A549 (cell line): ENCODE results near the gene UGT1A10. TPM values are rescaled to one million over a fixed set of nuclear protein-coding genes. Genes with fewer than 3 reads are reported as not detected.
A peak's percentile ranks its signal among the peaks of the same experiment; 100 is the strongest.

ENCODE experiments used
- ATAC-seq, 2 experiments: fragments of 200-7000 bp in 1 of 2; fragments of >200 bp in 1 of 2; cut with Nextera tagmentation in 1 of 2; cut with Tn5 transposase in 1 of 2; 3 replicates each; pipeline versions ENCODE4 v1.8.0 to v1.9.1; 2018 to 2020; ENCODE audit warnings: mild to moderate bottlenecking in 1 of 2, moderate library complexity in 1 of 2
- CTCF ChIA-PET: fragments of 300-600 bp; sonication (Branson Sonifier 250); formaldehyde crosslinking; extraction: SDS; loops from one replicate; lab custom pipeline; 2021; ENCODE audit warnings: antibody characterized with exemption, inconsistent platforms; lab: Yijun Ruan, JAX
- POLR2A ChIA-PET: fragments of 350-600 bp; formaldehyde crosslinking; extraction: SDS; loops from one replicate; lab custom pipeline; 2021; ENCODE audit warnings: antibody characterized with exemption, inconsistent platforms; lab: Yijun Ruan, JAX
- DNase-seq, 2 experiments: peaks; one replicate each; pipeline versions ENCODE4 v3.0.0 to v3.0.0-alpha.2; 2011 to 2016; ENCODE audit warnings: low read depth in 1 of 2, low spot score in 1 of 2
- FAIRE-seq: peaks from 2 replicates; lab custom pipeline; 2011; peaks lifted over from hg19 to GRCh38; lab: Jason Lieb, UNC
- H3K27ac ChIP-seq, 2 experiments: fragments of >200 bp; sonication (Bioruptor Twin); formaldehyde crosslinking; 3 replicates each; pipeline ENCODE4 v1.5.1; 2016 to 2017
- H3K4me1 ChIP-seq: fragments of >200 bp; sonication (Bioruptor Twin); formaldehyde crosslinking; 3 replicates; pipeline ENCODE4 v1.6.1; 2016
- H3K4me2 ChIP-seq: fragments of >200 bp; sonication (Bioruptor Twin); formaldehyde crosslinking; 3 replicates; pipeline ENCODE4 v1.6.1; 2016
- H3K4me3 ChIP-seq: fragments of >200 bp; sonication (Bioruptor Twin); formaldehyde crosslinking; 3 replicates; pipeline ENCODE4 v1.5.1; 2016
- H3K9me3 ChIP-seq: fragments of >200 bp; sonication (Bioruptor Twin); formaldehyde crosslinking; 3 replicates; pipeline ENCODE4 v1.6.1; 2016
- ATOH8 ChIP-seq: fragments of 250-450 bp; sonication (Bioruptor Pico); IDR thresholded peaks from 2 replicates; pipeline ENCODE4 v1.5.0; 2020; ENCODE audit warnings: low read depth, mild to moderate bottlenecking, moderate library complexity
- CBX8 ChIP-seq: fragments of 200-600 bp; sonication (generic); IDR thresholded peaks from 2 replicates; pipeline ENCODE4 v1.6.1; 2016
- CEBPB ChIP-seq, 2 experiments: fragments of >200 bp in 1 of 2; sonication (Bioruptor Twin) in 1 of 2; formaldehyde crosslinking in 1 of 2; IDR thresholded peaks; 2 replicates each; pipeline ENCODE4 v1.6.1; 2012 to 2016
- CHD2 ChIP-seq: fragments of 150-350 bp; IDR thresholded peaks from 2 replicates; pipeline ENCODE4 v1.6.1; 2014; ENCODE audit warnings: low read length; ENCODE audit not compliant: partially characterized antibody
- E2F6 ChIP-seq: IDR thresholded peaks from 2 replicates; pipeline ENCODE4 v1.6.1; 2012; ENCODE audit warnings: low read depth, borderline replicate concordance
- EHF ChIP-seq: fragments of 250-450 bp; sonication (Bioruptor Pico); IDR thresholded peaks from 2 replicates; pipeline ENCODE4 v1.5.0; 2020; ENCODE audit warnings: mild to moderate bottlenecking
- ELK1 ChIP-seq: fragments of 150-350 bp; IDR thresholded peaks from 2 replicates; pipeline ENCODE4 v1.6.1; 2014; ENCODE audit warnings: low read depth, mild to moderate bottlenecking, low read length
- FOSB ChIP-seq: fragments of 250-450 bp; sonication (Bioruptor Pico); IDR thresholded peaks from 2 replicates; pipeline ENCODE4 v1.5.0; 2020; ENCODE audit warnings: mild to moderate bottlenecking, moderate library complexity
- FOSL2 ChIP-seq, 2 experiments: fragments of 450-650 bp in 1 of 2; fragments of >200 bp in 1 of 2; sonication (Bioruptor Twin) in 1 of 2; formaldehyde crosslinking; IDR thresholded peaks; 2 replicates each; pipeline versions ENCODE4 v1.5.0 to v1.6.1; 2016 to 2020; ENCODE audit warnings: mild to moderate bottlenecking in 1 of 2, moderate library complexity in 1 of 2
- FOXS1 ChIP-seq: fragments of 250-450 bp; sonication (Bioruptor Pico); IDR thresholded peaks from 2 replicates; pipeline ENCODE4 v1.5.0; 2020; ENCODE audit warnings: mild to moderate bottlenecking, moderate library complexity
- HDAC2 ChIP-seq: fragments of 200-600 bp; sonication (generic); IDR thresholded peaks from 2 replicates; pipeline ENCODE4 v1.6.1; 2016
- HES2 ChIP-seq: fragments of >200 bp; sonication (Bioruptor Twin); formaldehyde crosslinking; IDR thresholded peaks from 2 replicates; pipeline ENCODE4 v1.6.1; 2016
- HOXB5 ChIP-seq: fragments of 250-450 bp; sonication (Bioruptor Pico); IDR thresholded peaks from 2 replicates; pipeline ENCODE4 v1.5.0; 2020; ENCODE audit warnings: mild to moderate bottlenecking, moderate library complexity
- JUNB ChIP-seq: fragments of >200 bp; sonication (Bioruptor Twin); formaldehyde crosslinking; IDR thresholded peaks from 2 replicates; pipeline ENCODE4 v1.6.1; 2016
- KDM5A ChIP-seq: fragments of 200-600 bp; sonication (generic); IDR thresholded peaks from 2 replicates; pipeline ENCODE4 v1.6.1; 2016; ENCODE audit warnings: antibody characterized with exemption, mild to moderate bottlenecking
- MAFK ChIP-seq: fragments of 450-650 bp; IDR thresholded peaks from 2 replicates; pipeline ENCODE4 v1.6.1; 2014; ENCODE audit not compliant: partially characterized antibody
- NR3C1 ChIP-seq: fragments of >200 bp; sonication (Bioruptor Twin); formaldehyde crosslinking; IDR thresholded peaks from 3 replicates; pipeline ENCODE4 v1.6.1; 2017
- PBX3 ChIP-seq: IDR thresholded peaks from 2 replicates; pipeline ENCODE4 v1.6.1; 2012
- POLR2AphosphoS2 ChIP-seq: conservative IDR thresholded peaks from 2 replicates; pipeline ENCODE4 v1.6.1; 2012; ENCODE audit warnings: low read length, improper control_type of control experiment, inconsistent platforms
- RAD21 ChIP-seq, 2 experiments: fragments of >200 bp in 1 of 2; sonication (Bioruptor Twin) in 1 of 2; formaldehyde crosslinking in 1 of 2; IDR thresholded peaks in 1 of 2; conservative IDR thresholded peaks in 1 of 2; 2 replicates in 1 of 2; 3 replicates in 1 of 2; pipeline ENCODE4 v1.6.1; 2012 to 2018; ENCODE audit warnings: inconsistent platforms in 1 of 2
- RCOR1 ChIP-seq: fragments of 150-350 bp; IDR thresholded peaks from 2 replicates; pipeline ENCODE4 v1.6.1; 2014; ENCODE audit warnings: antibody characterized with exemption, low read length, low read depth
- SMC3 ChIP-seq: fragments of >200 bp; sonication (Bioruptor Twin); formaldehyde crosslinking; IDR thresholded peaks from 3 replicates; pipeline ENCODE4 v1.6.1; 2018; ENCODE audit warnings: inconsistent platforms
- TFCP2L1 ChIP-seq: fragments of 250-450 bp; sonication (Bioruptor Pico); IDR thresholded peaks from 2 replicates; pipeline ENCODE4 v1.5.0; 2021; ENCODE audit warnings: mild to moderate bottlenecking
- TP53 ChIP-seq: fragments of 250-450 bp; sonication (Bioruptor Pico); IDR thresholded peaks from 2 replicates; pipeline ENCODE4 v1.5.0; 2021; ENCODE audit warnings: mild to moderate bottlenecking, moderate library complexity
- WGBS: methylation state at CpG from one replicate; pipeline ENCODE4 v1.1.6; 2017; ENCODE audit errors: missing lambda C conversion rate; 5-methylcytosine and 5-hydroxymethylcytosine counted together
- polyA plus RNA-seq, 4 experiments: library from polyadenylated mRNA; depleted of rRNA in 3 of 4; stranded (reverse); fragments of >200 nt; fragmentation: RNase III in 1 of 4; extraction: RNeasy Plus Mini Kit Qiagen cat#74134 plus additional on column Dnase treatment in 1 of 4; gene quantifications; 2 replicates in 3 of 4; 3 replicates in 1 of 4; pipeline ENCODE4 v1.2.3, GENCODE V29; 2011 to 2017

UGT1A10 gene
- polyA plus RNA-seq, 2 of the 4 experiments (the other 2 are of a cell fraction): 0.10 TPM; not detected in 1

- no peak for TF ChIP-seq PBX3
- no peak for TF ChIP-seq TFCP2L1
- no peak for TF ChIP-seq SMC3
- TF ChIP-seq CBX8: no peak
- TF ChIP-seq RAD21 (conservative IDR thresholded peaks at IDR 0.05 in 1 of 2, IDR thresholded peaks at IDR 0.05 in 1 of 2): no peak
Observed at GRCh38 chr2:233789554-233789953, 153.3 kb downstream of the UGT1A10 start (continued).

GRCh38 chr2:233791151-233791882 is 155.1 kb downstream of the UGT1A10 start:
- ChIA-PET CTCF (interaction anchor here (0.8 kb wide), 1 partner anchor 30 kb away, joined by 3 read pairs; no protein-coding TSS in a partner anchor), POLR2A (no interaction called here)
- Histone ChIP-seq H3K4me3 (no peak overlapping the region), H3K4me1 (no peaks in the 10 kb centered on the region), H3K4me2 (no peak overlapping the region), H3K9me3 (no peaks in the 10 kb centered on the region), H3K27ac (peak overlapping the region in 1 of 2 experiments; percentile 57; a peak in 3 of 6 replicates)
- no peak for DNase-seq
- TF ChIP-seq ELK1: no peak
- no peak for TF ChIP-seq FOSB
- no peak for TF ChIP-seq TFCP2L1
- TF ChIP-seq CBX8: no peak
- no peak for TF ChIP-seq EHF
- FAIRE-seq: no peak
- ATAC-seq: no peak; a peak in 1 of 6 replicates
- WGBS: 89% methylated on average over 18 of the region's 18 CpGs

GRCh38 chr2:233791883-233792329 is 155.7 kb downstream of the UGT1A10 start:
- H3K4me3 ChIP-seq: no peak overlapping the region
- WGBS: 84% methylated on average over 9 of the region's 9 CpGs
- peak overlapping the region in 1 of 2 experiments; percentile 57; a peak in 2 of 6 replicates for H3K27ac ChIP-seq
- ChIA-PET CTCF (no interaction called here), POLR2A (no interaction called here)
- no peak for DNase-seq
- no peaks in the 10 kb centered on the region for H3K9me3 ChIP-seq
- no peaks in the 10 kb centered on the region for H3K4me1 ChIP-seq
- no peak for TF ChIP-seq POLR2AphosphoS2
- TF ChIP-seq RCOR1: no peak
- TF ChIP-seq JUNB: no peak
- no peak for TF ChIP-seq FOSL2 (IDR thresholded peaks at IDR 0.05)
- no peak for TF ChIP-seq FOSL2 (CRISPR knock-in tag; IDR thresholded peaks at IDR 0.05)
- no peak for TF ChIP-seq MAFK
- no peak for TF ChIP-seq TP53 (CRISPR knock-in tag)
- TF ChIP-seq NR3C1: no peak
- TF ChIP-seq FOXS1 (CRISPR knock-in tag): no peak
- TF ChIP-seq ELK1: no peak
- TF ChIP-seq CHD2: no peak
- TF ChIP-seq HDAC2: no peak
- TF ChIP-seq CBX8: no peak
- no peak for TF ChIP-seq HES2
- TF ChIP-seq E2F6: no peak
- TF ChIP-seq KDM5A: no peak
- no peak for TF ChIP-seq CEBPB (IDR thresholded peaks at IDR 0.05)
- no peak for TF ChIP-seq TFCP2L1
- no peak for TF ChIP-seq ATOH8 (CRISPR knock-in tag)
- no peak for TF ChIP-seq HOXB5 (CRISPR knock-in tag)
- TF ChIP-seq, all 56 proteins: peak for 0
- no peak overlapping the region for H3K4me2 ChIP-seq
- no peak for ATAC-seq
- no peak for FAIRE-seq
